ENCODE measurements around the gene XIRP1. TPM values are rescaled to one million over a fixed set of nuclear protein-coding genes. Genes with fewer than 3 reads are reported as not detected.

Gene XIRP1
- total RNA-seq = under 0.01 TPM in 2 replicates

- no peaks in the 10 kb centered on the region for H3K79me2 ChIP-seq (ENCODE audit: insufficient read depth, low read length)
- no peak within 1 kb of the TSS for H3K4me3 ChIP-seq (ENCODE audit: insufficient read depth, low read length)
Observed at GRCh38 chr3:39192490-39193092, at the start of gene XIRP1. XIRP1 (minus strand) TSS chr3:39192595; CDS start chr3:39189445, 3,150 bp downstream.

GRCh38 chr3:39241561-39241960 is 49.2 kb upstream of the XIRP1 start:
- Histone ChIP-seq H4K20me1 (ENCODE audit: insufficient read depth, low read length) (no peaks in the 10 kb centered on the region), H3K27me3 (ENCODE audit: insufficient read depth, low read length) (peaks cover 12% of the 10 kb centered on the region), H3K4me3 (ENCODE audit: insufficient read depth, low read length) (no peak overlapping the region), H3K4me2 (ENCODE audit: insufficient read depth, low read length) (no peak overlapping the region), H3K36me3 (ENCODE audit: insufficient read depth, low read length) (no peaks in the 10 kb centered on the region), H3K79me2 (ENCODE audit: insufficient read depth, low read length) (no peaks in the 10 kb centered on the region), H2AFZ (ENCODE audit: low read length) (no peak overlapping the region), H3K9me3 (ENCODE audit: low read depth, low read length) (no peaks in the 10 kb centered on the region), H3K4me1 (ENCODE audit: insufficient read depth, low read length) (no peaks in the 10 kb centered on the region), H3K27ac (ENCODE audit: low read depth, low read length) (no peak overlapping the region)
- no peak for DNase-seq (ENCODE audit: insufficient read length, low spot score, missing footprints)
- TF ChIP-seq CTCF (IDR thresholded peaks at IDR 0.05; ENCODE audit: extremely low read depth, low read depth, low read length) = no peak

More at GRCh38 chr3:39192490-39193092, at the start of gene XIRP1:
- Histone ChIP-seq H3K9me3 (ENCODE audit: low read depth, low read length) (no peaks in the 10 kb centered on the region), H3K4me2 (ENCODE audit: insufficient read depth, low read length) (no peak within 1 kb of the TSS), H3K4me1 (ENCODE audit: insufficient read depth, low read length) (peaks cover 14% of the 10 kb centered on the region), H2AFZ (ENCODE audit: low read length) (no peak within 1 kb of the TSS), H4K20me1 (ENCODE audit: insufficient read depth, low read length) (peaks cover 2% of the 10 kb centered on the region), H3K36me3 (ENCODE audit: insufficient read depth, low read length) (no peaks in the 10 kb centered on the region), H3K27ac (ENCODE audit: low read depth, low read length) (no peak within 1 kb of the TSS), H3K27me3 (ENCODE audit: insufficient read depth, low read length) (peaks cover 5% of the 10 kb centered on the region)
- DNase-seq (ENCODE audit: insufficient read length, low spot score, missing footprints) = peak; percentile 87
- no peak for TF ChIP-seq CTCF (IDR thresholded peaks at IDR 0.05; ENCODE audit: extremely low read depth, low read depth, low read length)

GRCh38 chr3:39237027-39237426 is 44.6 kb upstream of the XIRP1 start:
- H3K36me3 ChIP-seq (ENCODE audit: insufficient read depth, low read length) = no peaks in the 10 kb centered on the region
- H2AFZ ChIP-seq (ENCODE audit: low read length) = no peak overlapping the region
- H3K4me1 ChIP-seq (ENCODE audit: insufficient read depth, low read length) = no peaks in the 10 kb centered on the region
- no peaks in the 10 kb centered on the region for H3K79me2 ChIP-seq (ENCODE audit: insufficient read depth, low read length)
- DNase-seq (ENCODE audit: insufficient read length, low spot score, missing footprints) = no peak
- no peak overlapping the region for H3K4me2 ChIP-seq (ENCODE audit: insufficient read depth, low read length)
- no peak for TF ChIP-seq CTCF (IDR thresholded peaks at IDR 0.05; ENCODE audit: extremely low read depth, low read depth, low read length)
- H3K27me3 ChIP-seq (ENCODE audit: insufficient read depth, low read length) = peaks cover 17% of the 10 kb centered on the region
- H3K27ac ChIP-seq (ENCODE audit: low read depth, low read length) = no peak overlapping the region
- H3K9me3 ChIP-seq (ENCODE audit: low read depth, low read length) = no peaks in the 10 kb centered on the region
- no peak overlapping the region for H3K4me3 ChIP-seq (ENCODE audit: insufficient read depth, low read length)
- H4K20me1 ChIP-seq (ENCODE audit: insufficient read depth, low read length) = no peaks in the 10 kb centered on the region

- TF ChIP-seq CTCF (IDR thresholded peaks at IDR 0.05; ENCODE audit: extremely low read depth, low read depth, low read length) = no peak
- no peaks in the 10 kb centered on the region for H3K36me3 ChIP-seq (ENCODE audit: insufficient read depth, low read length)
- no peaks in the 10 kb centered on the region for H3K79me2 ChIP-seq (ENCODE audit: insufficient read depth, low read length)
- no peak overlapping the region for H2AFZ ChIP-seq (ENCODE audit: low read length)
- H3K27me3 ChIP-seq (ENCODE audit: insufficient read depth, low read length) = peaks cover 17% of the 10 kb centered on the region
- H3K9me3 ChIP-seq (ENCODE audit: low read depth, low read length) = no peaks in the 10 kb centered on the region
- no peak overlapping the region for H3K4me2 ChIP-seq (ENCODE audit: insufficient read depth, low read length)
- H3K4me1 ChIP-seq (ENCODE audit: insufficient read depth, low read length) = no peaks in the 10 kb centered on the region
- no peak for DNase-seq (ENCODE audit: insufficient read length, low spot score, missing footprints)
- no peak overlapping the region for H3K27ac ChIP-seq (ENCODE audit: low read depth, low read length)
- no peaks in the 10 kb centered on the region for H4K20me1 ChIP-seq (ENCODE audit: insufficient read depth, low read length)
- no peak overlapping the region for H3K4me3 ChIP-seq (ENCODE audit: insufficient read depth, low read length)
Observed at GRCh38 chr3:39234651-39235050, 42.3 kb upstream of the XIRP1 start.
